Thymus (tissue), 11 donors: ENCODE results near the gene SHC3. TPM values are rescaled to one million over a fixed set of nuclear protein-coding genes. Genes with fewer than 3 reads are reported as not detected.

Experiments
- DNase-seq, 9 donors: peaks; one replicate each; pipeline ENCODE4 v3.0.0-alpha.2; 2013; ENCODE audit warnings: low spot score in 9 of 9, low read depth in 6 of 9, missing footprints in 1 of 9
- H3K27ac ChIP-seq, 2 donors: one replicate each; pipeline ENCODE4 v1.5.1; 2013; ENCODE audit warnings: control low read depth in 1 of 2, low read depth in 1 of 2, low read length in 1 of 2, mild to moderate bottlenecking in 1 of 2, moderate library complexity in 1 of 2
- H3K27me3 ChIP-seq, 2 donors: one replicate each; pipeline ENCODE4 v1.5.1; 2013; ENCODE audit warnings: low read length in 1 of 2; ENCODE audit not compliant: control insufficient read depth in 2 of 2, insufficient read depth in 1 of 2
- H3K36me3 ChIP-seq, 2 donors: one replicate each; pipeline ENCODE4 v1.5.1; 2013; ENCODE audit warnings: low read length in 1 of 2, mild to moderate bottlenecking in 1 of 2, moderate library complexity in 1 of 2; ENCODE audit not compliant: control insufficient read depth in 2 of 2, insufficient read depth in 2 of 2
- H3K4me1 ChIP-seq, 2 donors: one replicate each; pipeline ENCODE4 v1.5.1; 2013; ENCODE audit warnings: low read length in 2 of 2; ENCODE audit not compliant: control insufficient read depth in 2 of 2, insufficient read depth in 2 of 2
- H3K4me3 ChIP-seq, 2 donors: one replicate each; pipeline ENCODE4 v1.5.1; 2013; ENCODE audit warnings: low read length in 2 of 2, control low read depth in 1 of 2, mild to moderate bottlenecking in 1 of 2
- H3K9me3 ChIP-seq, 2 donors: one replicate each; pipeline ENCODE4 v1.5.1; 2013; ENCODE audit warnings: low read length in 1 of 2, mild to moderate bottlenecking in 1 of 2; ENCODE audit not compliant: control insufficient read depth in 2 of 2, insufficient read depth in 1 of 2
- WGBS: extraction: QIAGEN DNeasy Blood & Tissue Kit; methylation state at CpG from one replicate; pipeline ENCODE4 v1.1.7; 2013; 5-methylcytosine and 5-hydroxymethylcytosine counted together
- polyA plus RNA-seq: library from polyadenylated mRNA; stranded (reverse); fragments of 200-250 nt; gene quantifications from one replicate; pipeline ENCODE4 v1.2.3, GENCODE V29; 2013
- total RNA-seq: library from RNA; stranded (reverse); fragments of 120-200 nt; gene quantifications from one replicate; pipeline ENCODE4 v1.2.4, GENCODE V29; 2013
- donor health status: healthy.

Gene SHC3
- total and polyA plus RNA-seq, 2 donors: 0.05 to 0.16 TPM

DNA sequence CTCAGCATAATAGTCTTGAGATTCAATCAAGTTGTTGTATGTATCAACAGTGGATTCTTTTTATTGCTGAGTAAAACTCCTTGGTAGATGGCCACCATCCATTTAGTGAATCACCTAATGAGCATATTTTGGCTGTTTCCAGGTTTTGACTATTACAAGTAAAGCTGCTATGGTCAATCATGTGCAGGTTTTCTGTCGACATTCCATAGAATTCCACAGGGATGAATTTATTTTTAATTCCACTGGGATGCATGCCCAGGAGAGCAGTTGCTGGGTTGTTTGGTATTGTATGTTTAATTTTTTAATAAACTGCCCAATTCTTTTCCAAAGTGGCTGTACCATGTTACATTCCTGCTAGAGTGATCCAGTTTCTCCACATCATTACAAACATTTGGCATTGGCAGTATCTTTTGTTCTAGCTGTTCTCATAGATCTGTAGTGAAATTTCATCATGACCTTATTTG lies 197.8 kb downstream of the SHC3 start:
- 97% methylated on average over 1 of the region's 1 CpG for WGBS
- Histone ChIP-seq H3K27me3 (peaks cover 0 to 16% of the 10 kb centered on the region in 2 donors), H3K27ac (no peak overlapping the region), H3K4me1 (no peaks in the 10 kb centered on the region), H3K4me3 (no peak overlapping the region), H3K36me3 (no peaks in the 10 kb centered on the region), H3K9me3 (peaks cover 3% of the 10 kb centered on the region in 2 donors)
- DNase-seq: no peak

GRCh38 chr9:88979791-88980190 lies 198.8 kb downstream of the SHC3 start:
- H3K27me3 ChIP-seq: peaks cover 0 to 16% of the 10 kb centered on the region in 2 donors
- no peaks in the 10 kb centered on the region for H3K4me1 ChIP-seq
- DNase-seq: no peak
- no peak overlapping the region for H3K4me3 ChIP-seq
- H3K9me3 ChIP-seq: peaks cover 3% of the 10 kb centered on the region in 2 donors
- WGBS: 94% methylated on average over 2 of the region's 2 CpGs
- H3K36me3 ChIP-seq: no peaks in the 10 kb centered on the region
- H3K27ac ChIP-seq: no peak overlapping the region

GRCh38 chr9:88979021-88979420 lies 199.6 kb downstream of the SHC3 start:
- no peak for DNase-seq
- H3K9me3 ChIP-seq: peaks cover 3% of the 10 kb centered on the region in 2 donors
- WGBS: 96% methylated on average over 2 of the region's 2 CpGs
- peaks cover 0 to 16% of the 10 kb centered on the region in 2 donors for H3K27me3 ChIP-seq
- H3K27ac ChIP-seq: no peak overlapping the region
- H3K4me3 ChIP-seq: no peak overlapping the region
- H3K4me1 ChIP-seq: no peaks in the 10 kb centered on the region
- no peaks in the 10 kb centered on the region for H3K36me3 ChIP-seq

DNA sequence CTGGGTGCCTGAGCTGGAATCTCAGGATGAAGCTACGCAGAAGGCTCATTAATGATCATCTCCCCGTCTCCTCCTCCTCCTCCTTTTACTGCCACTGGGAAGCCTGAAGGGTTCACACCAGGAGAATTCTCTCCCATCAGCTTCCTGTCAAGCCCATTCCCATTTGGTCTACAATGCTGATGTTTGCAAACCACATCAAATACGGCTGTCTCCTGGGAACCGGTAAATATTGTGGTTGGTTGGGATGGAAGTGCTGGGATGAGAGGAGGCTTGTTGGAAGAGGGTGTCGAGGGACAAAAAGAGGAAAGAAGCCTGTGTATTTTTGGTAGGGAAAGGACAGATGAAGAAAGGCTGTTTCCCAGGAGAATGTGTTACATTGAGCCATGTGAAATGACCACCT lies 200.6 kb downstream of the SHC3 start:
- Histone ChIP-seq H3K27me3 (peaks cover 0 to 16% of the 10 kb centered on the region in 2 donors), H3K9me3 (peaks cover 4 to 10% of the 10 kb centered on the region in 2 donors), H3K4me1 (no peaks in the 10 kb centered on the region), H3K36me3 (no peaks in the 10 kb centered on the region), H3K4me3 (no peak overlapping the region), H3K27ac (no peak overlapping the region)
- DNase-seq: no peak
- WGBS: 72% methylated on average over 5 of the region's 5 CpGs

DNA sequence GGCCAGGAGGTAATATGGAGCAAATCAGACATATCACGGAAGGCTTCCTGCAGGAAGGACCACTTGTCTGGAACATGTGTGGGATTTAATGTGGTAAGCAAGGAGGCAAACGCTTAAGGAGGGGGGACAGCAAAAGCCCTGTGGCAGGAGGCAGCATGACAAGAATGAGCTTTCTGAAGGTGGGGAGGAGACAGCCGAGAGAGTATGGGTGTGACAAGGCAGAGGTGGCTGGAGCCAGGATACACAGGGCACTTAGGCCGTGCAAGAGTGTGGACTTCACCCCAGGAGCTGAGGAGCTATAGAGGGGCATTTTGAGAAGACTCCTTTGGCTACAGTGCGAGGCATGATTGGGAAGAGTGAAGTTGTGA lies 201.7 kb downstream of the SHC3 start:
- H3K27me3 ChIP-seq: peaks cover 0 to 16% of the 10 kb centered on the region in 2 donors
- H3K36me3 ChIP-seq: no peaks in the 10 kb centered on the region
- no peak overlapping the region for H3K27ac ChIP-seq
- H3K9me3 ChIP-seq: peaks cover 4 to 11% of the 10 kb centered on the region in 2 donors
- peaks cover 0 to 4% of the 10 kb centered on the region in 2 donors for H3K4me1 ChIP-seq
- 96% methylated on average over 5 of the region's 5 CpGs for WGBS
- H3K4me3 ChIP-seq: no peak overlapping the region
- DNase-seq: no peak

- 80% methylated on average over 8 of the region's 8 CpGs for whole genome bisulfite sequencing
- H3K27ac ChIP-seq: no peak overlapping the region
- H3K4me1 ChIP-seq: peaks cover 0 to 4% of the 10 kb centered on the region in 2 donors
- no peak for DNase-seq
- H3K4me3 ChIP-seq: no peak overlapping the region
- no peaks in the 10 kb centered on the region for H3K36me3 ChIP-seq
- peaks cover 0 to 16% of the 10 kb centered on the region in 2 donors for H3K27me3 ChIP-seq
- peaks cover 4 to 11% of the 10 kb centered on the region in 2 donors for H3K9me3 ChIP-seq
Measured at GRCh38 chr9:88975966-88976889, 202.4 kb downstream of the SHC3 start.

DNA sequence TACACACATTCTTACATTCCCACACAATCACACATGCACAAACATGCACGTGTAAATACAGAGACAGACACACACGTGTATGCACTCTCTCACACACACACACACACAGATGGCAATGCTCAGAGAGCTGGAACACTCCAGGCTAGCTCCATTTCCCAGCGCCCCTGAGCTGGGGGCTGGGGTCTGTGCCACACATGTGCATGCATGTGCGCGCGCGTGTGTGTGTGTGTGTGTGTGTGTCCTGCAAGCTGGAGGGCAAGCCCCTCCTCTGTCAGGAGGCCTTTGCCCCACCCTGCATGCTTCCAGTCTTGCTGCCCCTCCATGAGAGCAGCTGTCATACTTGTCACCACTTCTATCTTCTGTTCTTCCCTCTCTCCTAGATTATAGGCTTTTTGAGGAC lies 204.0 kb downstream of the SHC3 start:
- no peak for DNase-seq
- Histone ChIP-seq H3K4me1 (peaks cover 4 to 11% of the 10 kb centered on the region in 2 donors), H3K27ac (no peak overlapping the region), H3K9me3 (peaks cover 3 to 11% of the 10 kb centered on the region in 2 donors), H3K36me3 (no peaks in the 10 kb centered on the region), H3K4me3 (no peak overlapping the region), H3K27me3 (peaks cover 0 to 16% of the 10 kb centered on the region in 2 donors)
- 89% methylated on average over 7 of the region's 7 CpGs for WGBS

GRCh38 chr9:88973281-88974045 lies 205.2 kb downstream of the SHC3 start:
- H3K27me3 ChIP-seq: peaks cover 0 to 21% of the 10 kb centered on the region in 2 donors
- H3K36me3 ChIP-seq: no peaks in the 10 kb centered on the region
- WGBS: 96% methylated on average over 12 of the region's 12 CpGs
- H3K27ac ChIP-seq: no peak overlapping the region
- DNase-seq: no peak
- peaks cover 1 to 7% of the 10 kb centered on the region in 2 donors for H3K9me3 ChIP-seq
- H3K4me3 ChIP-seq: no peak overlapping the region
- H3K4me1 ChIP-seq: peaks cover 4 to 13% of the 10 kb centered on the region in 2 donors

DNA sequence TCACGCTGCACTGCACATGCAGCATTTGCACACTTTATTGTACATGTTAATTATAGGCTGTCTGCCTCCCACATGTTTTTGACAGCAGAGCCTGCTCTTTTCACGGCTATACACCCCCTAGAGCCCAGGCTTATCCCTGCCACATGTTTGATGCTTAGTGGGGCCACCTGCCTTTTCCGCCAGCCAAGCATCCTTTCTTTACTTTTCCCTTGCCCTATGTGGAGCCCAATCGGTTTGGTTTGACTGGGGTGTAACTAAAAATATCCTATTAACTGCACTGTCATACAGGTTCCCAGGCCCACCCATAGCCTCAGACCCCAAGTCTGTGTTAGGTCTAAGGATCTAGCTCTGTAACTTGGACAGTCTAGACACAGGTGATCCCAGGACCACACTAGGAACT lies 206.2 kb downstream of the SHC3 start:
- 88% methylated on average over 4 of the region's 4 CpGs for WGBS
- no peak overlapping the region for H3K4me3 ChIP-seq
- peaks cover 4 to 13% of the 10 kb centered on the region in 2 donors for H3K4me1 ChIP-seq
- H3K9me3 ChIP-seq: peaks cover 1 to 7% of the 10 kb centered on the region in 2 donors
- no peaks in the 10 kb centered on the region for H3K36me3 ChIP-seq
- DNase-seq: no peak
- no peak overlapping the region for H3K27ac ChIP-seq
- H3K27me3 ChIP-seq: peaks cover 0 to 15% of the 10 kb centered on the region in 2 donors
